ENCODE results near the gene ZNF519. TPM values are rescaled to one million over a fixed set of nuclear protein-coding genes. Genes with fewer than 3 reads are reported as not detected.
A peak's percentile ranks its signal among the peaks of the same experiment; 100 is the strongest.

Gene ZNF519
- polyA plus RNA-seq, 3 donors: 0.52 to 1.7 (median 0.63) TPM

GRCh38 chr18:14104201-14104600, 28.0 kb downstream of the ZNF519 start:
- peaks cover 27 to 33% of the 10 kb centered on the region in 2 donors for H3K36me3 Mint-ChIP-seq
- intact Hi-C loops (cut with micrococcal nuclease): no loop called here
- H3K27ac Mint-ChIP-seq: no peak overlapping the region
- Histone ChIP-seq H3K4me3 (replicated peaks in 1 of 3; ENCODE audit: low read depth in 2 of 3, low read length in 3 of 3) (no peak overlapping the region), H3K27ac (ENCODE audit: low read depth in 1 of 2, low read length in 2 of 2) (no peak overlapping the region), H3K4me1 (ENCODE audit: control insufficient read depth in 1 of 2, insufficient read depth in 2 of 2, low read length in 2 of 2) (no peaks in the 10 kb centered on the region), H3K79me2 (ENCODE audit: insufficient read depth, low read length) (peaks cover 3% of the 10 kb centered on the region), H4K20me1 (ENCODE audit: insufficient read depth, low read length) (no peaks in the 10 kb centered on the region), H3K27me3 (ENCODE audit: control insufficient read depth in 2 of 2, insufficient read depth in 2 of 2, low read length in 2 of 2) (no peaks in the 10 kb centered on the region), H3K4me2 (replicated peaks; ENCODE audit: extremely low read depth, low read length, poor library complexity, severe bottlenecking) (no peak overlapping the region), H3K9me3 (replicated peaks in 1 of 2; ENCODE audit: control insufficient read depth in 1 of 2, insufficient read depth in 1 of 2, low read length in 2 of 2) (peaks cover 37 to 45% of the 10 kb centered on the region in 2 donors), H2AFZ (ENCODE audit: insufficient read depth, low read depth, low read length, poor library complexity, severe bottlenecking) (no peak overlapping the region), H3K36me3 (replicated peaks in 1 of 2; ENCODE audit: control insufficient read depth in 1 of 2, insufficient read depth in 2 of 2, low read length in 2 of 2) (peaks cover 0 to 20% of the 10 kb centered on the region in 2 donors), H3K9ac (ENCODE audit: insufficient read depth, low read length, poor library complexity, severe bottlenecking) (no peak overlapping the region)
- H3K4me1 Mint-ChIP-seq: no peaks in the 10 kb centered on the region
- no peak overlapping the region for H3K4me3 Mint-ChIP-seq
- no peak for DNase-seq
- H3K9me3 Mint-ChIP-seq: peaks cover 24 to 58% (median 37%) of the 10 kb centered on the region in 7 donors
- TF ChIP-seq, protein P1, sequence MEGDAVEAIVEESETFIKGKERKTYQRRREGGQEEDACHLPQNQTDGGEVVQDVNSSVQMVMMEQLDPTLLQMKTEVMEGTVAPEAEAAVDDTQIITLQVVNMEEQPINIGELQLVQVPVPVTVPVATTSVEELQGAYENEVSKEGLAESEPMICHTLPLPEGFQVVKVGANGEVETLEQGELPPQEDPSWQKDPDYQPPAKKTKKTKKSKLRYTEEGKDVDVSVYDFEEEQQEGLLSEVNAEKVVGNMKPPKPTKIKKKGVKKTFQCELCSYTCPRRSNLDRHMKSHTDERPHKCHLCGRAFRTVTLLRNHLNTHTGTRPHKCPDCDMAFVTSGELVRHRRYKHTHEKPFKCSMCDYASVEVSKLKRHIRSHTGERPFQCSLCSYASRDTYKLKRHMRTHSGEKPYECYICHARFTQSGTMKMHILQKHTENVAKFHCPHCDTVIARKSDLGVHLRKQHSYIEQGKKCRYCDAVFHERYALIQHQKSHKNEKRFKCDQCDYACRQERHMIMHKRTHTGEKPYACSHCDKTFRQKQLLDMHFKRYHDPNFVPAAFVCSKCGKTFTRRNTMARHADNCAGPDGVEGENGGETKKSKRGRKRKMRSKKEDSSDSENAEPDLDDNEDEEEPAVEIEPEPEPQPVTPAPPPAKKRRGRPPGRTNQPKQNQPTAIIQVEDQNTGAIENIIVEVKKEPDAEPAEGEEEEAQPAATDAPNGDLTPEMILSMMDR (IDR thresholded peaks at IDR 0.05): no peak
- no CpG with 5 or more reads among the region's 2 CpGs for WGBS (ENCODE audit: insufficient coverage)
- H3K27me3 Mint-ChIP-seq (ENCODE audit: low read depth in 3 of 3): no peaks in the 10 kb centered on the region

- H3K4me3 Mint-ChIP-seq: no peak overlapping the region
Observed at GRCh38 chr18:14100503-14101286, 31.5 kb downstream of the ZNF519 start.

More at GRCh38 chr18:14100503-14101286, 31.5 kb downstream of the ZNF519 start:
- H3K27me3 ChIP-seq (ENCODE audit: control insufficient read depth in 2 of 2, insufficient read depth in 2 of 2, low read length in 2 of 2): no peaks in the 10 kb centered on the region
- no peak for DNase-seq
- intact Hi-C loops (cut with micrococcal nuclease): no loop called here
- no peaks in the 10 kb centered on the region for H3K4me1 ChIP-seq (ENCODE audit: control insufficient read depth in 1 of 2, insufficient read depth in 2 of 2, low read length in 2 of 2)
- H2AFZ ChIP-seq (ENCODE audit: insufficient read depth, low read depth, low read length, poor library complexity, severe bottlenecking): no peak overlapping the region
- no peak overlapping the region for H3K4me2 ChIP-seq (replicated peaks; ENCODE audit: extremely low read depth, low read length, poor library complexity, severe bottlenecking)
- peaks cover 3 to 31% (median 16%) of the 10 kb centered on the region in 7 donors for H3K9me3 Mint-ChIP-seq
- H3K9me3 ChIP-seq (replicated peaks in 1 of 2; ENCODE audit: control insufficient read depth in 1 of 2, insufficient read depth in 1 of 2, low read length in 2 of 2): peaks cover 15 to 19% of the 10 kb centered on the region in 2 donors
- H3K4me1 Mint-ChIP-seq: no peaks in the 10 kb centered on the region
- H4K20me1 ChIP-seq (ENCODE audit: insufficient read depth, low read length): no peaks in the 10 kb centered on the region
- H3K79me2 ChIP-seq (ENCODE audit: insufficient read depth, low read length): no peaks in the 10 kb centered on the region
- no peak overlapping the region for H3K27ac ChIP-seq (ENCODE audit: low read depth in 1 of 2, low read length in 2 of 2)
- no CpG with 5 or more reads among the region's 4 CpGs for WGBS (ENCODE audit: insufficient coverage)
- peaks cover 0 to 6% of the 10 kb centered on the region in 2 donors for H3K36me3 ChIP-seq (replicated peaks in 1 of 2; ENCODE audit: control insufficient read depth in 1 of 2, insufficient read depth in 2 of 2, low read length in 2 of 2)
- peaks cover 18 to 21% of the 10 kb centered on the region in 2 donors for H3K36me3 Mint-ChIP-seq
- H3K27ac Mint-ChIP-seq: peak overlapping the region in 2 of 7 donors; percentile 41 to 77
- TF ChIP-seq, protein P1 (IDR thresholded peaks at IDR 0.05): no peak
- no peak overlapping the region for H3K9ac ChIP-seq (ENCODE audit: insufficient read depth, low read length, poor library complexity, severe bottlenecking)
- H3K27me3 Mint-ChIP-seq (ENCODE audit: low read depth in 3 of 3): no peaks in the 10 kb centered on the region
- no peak overlapping the region for H3K4me3 ChIP-seq (replicated peaks in 1 of 3; ENCODE audit: low read depth in 2 of 3, low read length in 3 of 3)

Measured in CD14-positive monocyte (primary cell).